ENCODE data around the gene FKBP1A. TPM values are rescaled to one million over a fixed set of nuclear protein-coding genes. Genes with fewer than 3 reads are reported as not detected.

Gene FKBP1A
- total and polyA plus RNA-seq, 2 experiments from 2014 or later: 95.1 to 162 TPM

DNA sequence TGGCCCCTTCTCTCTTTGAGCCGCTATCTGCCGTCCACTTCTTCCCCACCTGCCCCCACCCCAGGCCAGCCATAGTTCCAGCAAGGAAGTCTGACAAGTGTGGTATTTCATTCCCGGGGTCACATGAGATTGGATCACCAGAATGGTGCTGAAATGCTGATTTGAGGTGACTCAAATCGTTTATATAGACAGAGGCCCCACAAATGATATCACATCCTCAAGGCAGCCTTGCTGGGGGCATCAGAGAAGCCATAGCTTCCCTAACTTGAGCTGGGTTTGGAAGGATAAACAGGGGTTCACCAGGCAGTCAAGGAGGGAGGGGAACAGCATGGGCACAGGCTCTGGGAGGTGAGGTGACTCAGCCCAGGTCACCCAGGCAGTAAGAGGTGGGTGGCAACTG is 73.8 kb downstream of the FKBP1A start:
- TF ChIP-seq, protein P1, sequence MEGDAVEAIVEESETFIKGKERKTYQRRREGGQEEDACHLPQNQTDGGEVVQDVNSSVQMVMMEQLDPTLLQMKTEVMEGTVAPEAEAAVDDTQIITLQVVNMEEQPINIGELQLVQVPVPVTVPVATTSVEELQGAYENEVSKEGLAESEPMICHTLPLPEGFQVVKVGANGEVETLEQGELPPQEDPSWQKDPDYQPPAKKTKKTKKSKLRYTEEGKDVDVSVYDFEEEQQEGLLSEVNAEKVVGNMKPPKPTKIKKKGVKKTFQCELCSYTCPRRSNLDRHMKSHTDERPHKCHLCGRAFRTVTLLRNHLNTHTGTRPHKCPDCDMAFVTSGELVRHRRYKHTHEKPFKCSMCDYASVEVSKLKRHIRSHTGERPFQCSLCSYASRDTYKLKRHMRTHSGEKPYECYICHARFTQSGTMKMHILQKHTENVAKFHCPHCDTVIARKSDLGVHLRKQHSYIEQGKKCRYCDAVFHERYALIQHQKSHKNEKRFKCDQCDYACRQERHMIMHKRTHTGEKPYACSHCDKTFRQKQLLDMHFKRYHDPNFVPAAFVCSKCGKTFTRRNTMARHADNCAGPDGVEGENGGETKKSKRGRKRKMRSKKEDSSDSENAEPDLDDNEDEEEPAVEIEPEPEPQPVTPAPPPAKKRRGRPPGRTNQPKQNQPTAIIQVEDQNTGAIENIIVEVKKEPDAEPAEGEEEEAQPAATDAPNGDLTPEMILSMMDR (IDR thresholded peaks at IDR 0.05; ENCODE audit: low read depth, low read length): no peak
- no peak for DNase-seq (ENCODE audit: low read depth in 1 of 2, low spot score in 1 of 2)

More for the DNA sequence above, 73.8 kb downstream of the FKBP1A start:
- H3K27me3 ChIP-seq: peaks cover 5% of the 10 kb centered on the region
- H3K4me1 ChIP-seq (ENCODE audit: low read depth): no peaks in the 10 kb centered on the region
- H3K9me3 ChIP-seq (ENCODE audit: low read depth): no peaks in the 10 kb centered on the region
- H3K36me3 ChIP-seq: no peaks in the 10 kb centered on the region
- no peak overlapping the region for H3K4me3 ChIP-seq
- no peak overlapping the region for H3K27ac ChIP-seq

Other genes starting within 250 kb of the FKBP1A start
- 27.7 and 40.3 TPM in 2 replicates for gene TMEM74B, start 208.1 kb downstream of the FKBP1A start, total RNA-seq
- 10.9 and 12.3 TPM in 2 replicates for gene TMEM74B, start 208.1 kb downstream of the FKBP1A start, polyA plus RNA-seq
- 0.14 and 0.83 TPM in 2 replicates for gene C20orf202, start 189.6 kb downstream of the FKBP1A start, total RNA-seq
- 0.19 and 0.27 TPM in 2 replicates for gene C20orf202, start 189.6 kb downstream of the FKBP1A start, polyA plus RNA-seq
- 0.28 and 0.33 TPM in 2 replicates for gene RAD21L1, start 167.0 kb downstream of the FKBP1A start, total RNA-seq
- gene RAD21L1, start 167.0 kb downstream of the FKBP1A start, polyA plus RNA-seq: 0.16 and 1.2 TPM in 2 replicates
- gene SNPH, start 126.8 kb downstream of the FKBP1A start, total RNA-seq: 8.1 and 14.6 TPM in 2 replicates
- 3.8 and 7.4 TPM in 2 replicates for gene SNPH, start 126.8 kb downstream of the FKBP1A start, polyA plus RNA-seq
- 8.0 and 9.4 TPM in 2 replicates for gene SDCBP2, start 63.9 kb downstream of the FKBP1A start, total RNA-seq
- 6.2 and 8.9 TPM in 2 replicates for gene SDCBP2, start 63.9 kb downstream of the FKBP1A start, polyA plus RNA-seq
- gene NSFL1C, start 73.8 kb upstream of the FKBP1A start, total RNA-seq: 46.2 and 51.6 TPM in 2 replicates
- 85.8 and 102 TPM in 2 replicates for gene NSFL1C, start 73.8 kb upstream of the FKBP1A start, polyA plus RNA-seq
- gene SIRPB2, start 98.4 kb upstream of the FKBP1A start, total RNA-seq: not detected in 2 replicates
- gene SIRPB2, start 98.4 kb upstream of the FKBP1A start, polyA plus RNA-seq: not detected in 2 replicates
- gene SIRPD, start 164.7 kb upstream of the FKBP1A start, total RNA-seq: not detected in 2 replicates
- gene SIRPD, start 164.7 kb upstream of the FKBP1A start, polyA plus RNA-seq: not detected in 2 replicates
- gene SIRPB1, start 227.0 kb upstream of the FKBP1A start, total RNA-seq: not detected in 2 replicates
- gene SIRPB1, start 227.0 kb upstream of the FKBP1A start, polyA plus RNA-seq: not detected in 2 replicates